Tibial artery (tissue), 4 donors: ENCODE results near the gene PRR5L.

ENCODE experiments used
- DNase-seq, 2 donors: peaks; one replicate each; pipeline ENCODE4 v3.0.0-alpha.2; 2019
- H3K27ac ChIP-seq, 2 donors: fragments of 200-600 bp; sonication (generic) in 1 of 2; 1 replicate in 1 of 2; 2 replicates in 1 of 2; pipeline ENCODE4 v1.5.1; 2018 to 2019; ENCODE audit warnings: mild to moderate bottlenecking in 1 of 2
- H3K27me3 ChIP-seq, 2 donors: fragments of 200-600 bp; sonication (generic) in 1 of 2; one replicate each; pipeline versions ENCODE4 v1.5.1 to v1.6.0; 2016 to 2019
- H3K36me3 ChIP-seq, 3 donors: fragments of 200-600 bp; sonication (generic) in 2 of 3; one replicate each; pipeline ENCODE4 v1.5.1; 2016 to 2019; ENCODE audit warnings: mild to moderate bottlenecking in 2 of 3
- H3K4me1 ChIP-seq, 4 donors: fragments of 200-600 bp; sonication (generic) in 2 of 4; 1 replicate in 3 of 4; 2 replicates in 1 of 4; pipeline ENCODE4 v1.5.1; 2016 to 2019
- H3K4me3 ChIP-seq, 2 donors: fragments of 200-600 bp; sonication (generic) in 1 of 2; 1 replicate in 1 of 2; 2 replicates in 1 of 2; pipeline ENCODE4 v1.5.1; 2018 to 2019; ENCODE audit warnings: mild to moderate bottlenecking in 2 of 2
- H3K9me3 ChIP-seq, 3 donors: fragments of 200-600 bp; sonication (generic) in 1 of 3; one replicate each; pipeline ENCODE4 v1.5.1; 2016 to 2019
- intact Hi-C: fragments of 100-400 bp; cut with DNase I; formaldehyde crosslinking; loops from one replicate; pipeline ENCODE4 v1.15.0; 2023; ENCODE audit warnings: low total_unique reads
- TF ChIP-seq, protein P1 (sequence below), 2 experiments: fragments of 200-600 bp in 1 of 2; fragments of 450-650 bp in 1 of 2; IDR thresholded peaks; one replicate each; pipeline ENCODE4 v1.5.1; 2017 to 2019; ENCODE audit warnings: antibody characterized with exemption in 2 of 2, mild to moderate bottlenecking in 1 of 2, moderate library complexity in 1 of 2

The PRR5L gene

DNA sequence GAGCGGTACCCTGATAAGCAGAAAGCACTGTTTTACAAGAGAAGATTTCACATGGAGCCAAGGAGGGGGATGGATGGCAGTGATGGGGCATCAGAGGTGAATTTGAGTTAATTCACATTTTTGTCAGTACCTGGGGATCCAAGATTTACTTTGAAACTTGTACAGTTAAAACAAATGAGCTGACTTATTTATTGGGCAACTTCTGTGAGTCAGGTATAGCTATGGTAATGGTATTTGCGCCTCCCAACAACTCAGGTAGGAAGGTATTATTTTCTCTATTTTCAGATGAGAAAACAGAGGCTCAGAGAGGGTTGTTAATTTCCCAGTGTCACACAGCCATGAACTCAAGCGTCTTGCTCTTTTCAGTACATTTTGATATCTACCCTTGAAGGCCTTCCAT lies 83.6 kb downstream of the PRR5L start:
- Histone ChIP-seq H3K36me3 (no peaks in the 10 kb centered on the region), H3K4me1 (peaks cover 0 to 25% (median 23%) of the 10 kb centered on the region in 4 donors), H3K27ac (no peak overlapping the region), H3K4me3 (no peak overlapping the region), H3K9me3 (no peaks in the 10 kb centered on the region), H3K27me3 (peaks cover 0 to 20% of the 10 kb centered on the region in 2 donors)
- intact Hi-C loops: no loop called here
- no peak for DNase-seq
- TF ChIP-seq, protein P1, sequence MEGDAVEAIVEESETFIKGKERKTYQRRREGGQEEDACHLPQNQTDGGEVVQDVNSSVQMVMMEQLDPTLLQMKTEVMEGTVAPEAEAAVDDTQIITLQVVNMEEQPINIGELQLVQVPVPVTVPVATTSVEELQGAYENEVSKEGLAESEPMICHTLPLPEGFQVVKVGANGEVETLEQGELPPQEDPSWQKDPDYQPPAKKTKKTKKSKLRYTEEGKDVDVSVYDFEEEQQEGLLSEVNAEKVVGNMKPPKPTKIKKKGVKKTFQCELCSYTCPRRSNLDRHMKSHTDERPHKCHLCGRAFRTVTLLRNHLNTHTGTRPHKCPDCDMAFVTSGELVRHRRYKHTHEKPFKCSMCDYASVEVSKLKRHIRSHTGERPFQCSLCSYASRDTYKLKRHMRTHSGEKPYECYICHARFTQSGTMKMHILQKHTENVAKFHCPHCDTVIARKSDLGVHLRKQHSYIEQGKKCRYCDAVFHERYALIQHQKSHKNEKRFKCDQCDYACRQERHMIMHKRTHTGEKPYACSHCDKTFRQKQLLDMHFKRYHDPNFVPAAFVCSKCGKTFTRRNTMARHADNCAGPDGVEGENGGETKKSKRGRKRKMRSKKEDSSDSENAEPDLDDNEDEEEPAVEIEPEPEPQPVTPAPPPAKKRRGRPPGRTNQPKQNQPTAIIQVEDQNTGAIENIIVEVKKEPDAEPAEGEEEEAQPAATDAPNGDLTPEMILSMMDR (IDR thresholded peaks at IDR 0.05): no peak

DNA sequence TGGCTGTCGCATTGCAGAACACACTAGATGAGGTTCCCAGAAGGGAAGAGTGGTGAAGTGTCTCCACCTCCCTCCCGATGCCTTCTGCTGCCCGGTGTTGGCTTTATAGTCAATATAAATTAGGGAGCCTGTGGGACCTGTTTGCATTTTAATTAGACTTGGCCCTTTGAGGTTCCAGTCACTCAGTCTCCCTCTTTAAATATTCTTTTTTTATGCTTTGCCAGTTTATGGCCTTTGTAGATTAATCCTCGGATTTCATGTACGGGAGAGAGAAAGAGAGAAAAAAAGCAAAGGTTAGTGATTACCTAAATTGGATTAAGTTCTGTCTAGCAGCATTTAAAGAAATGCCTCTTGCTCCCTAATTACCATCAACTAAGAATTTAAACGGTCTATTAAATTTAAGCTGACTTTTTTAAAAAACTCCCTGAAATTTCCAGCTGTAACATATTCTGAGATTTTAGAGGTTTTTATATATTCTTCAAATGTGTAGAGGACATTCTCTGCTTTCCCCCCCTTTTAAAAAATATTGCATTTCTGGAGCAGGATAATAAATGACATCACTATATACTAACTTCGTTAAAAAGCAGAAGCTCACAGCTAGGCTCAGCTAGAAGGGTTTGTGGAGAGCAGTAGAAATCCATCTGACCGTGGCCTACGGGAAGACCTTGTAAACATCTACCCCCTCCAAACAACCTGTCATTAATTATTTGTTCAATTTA lies 84.4 kb downstream of the PRR5L start:
- H3K4me3 ChIP-seq: no peak overlapping the region

DNA sequence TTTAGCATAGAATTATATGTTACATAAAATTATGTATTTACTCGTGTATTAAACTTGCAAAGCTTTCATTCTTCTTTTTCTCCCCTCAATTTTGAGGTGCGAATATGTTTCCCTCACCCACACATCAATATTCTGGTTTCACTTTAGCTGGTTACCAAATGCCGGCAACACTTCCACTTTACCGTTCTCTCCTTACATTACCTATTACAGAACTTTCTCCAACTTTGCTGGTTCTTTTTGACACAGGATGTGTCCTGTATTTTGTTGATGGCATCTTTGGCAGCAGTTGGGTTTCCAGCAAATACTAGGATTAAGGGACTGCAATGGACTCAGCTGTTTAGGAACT lies 84.9 kb downstream of the PRR5L start:
- Histone ChIP-seq H3K4me3 (no peak overlapping the region), H3K4me1 (peaks cover 0 to 23% (median 20%) of the 10 kb centered on the region in 4 donors), H3K36me3 (no peaks in the 10 kb centered on the region), H3K9me3 (no peaks in the 10 kb centered on the region), H3K27ac (no peak overlapping the region), H3K27me3 (peaks cover 0 to 20% of the 10 kb centered on the region in 2 donors)
- intact Hi-C loops: no loop called here
- TF ChIP-seq, protein P1 (IDR thresholded peaks at IDR 0.05): no peak
- no peak for DNase-seq

More for the DNA sequence above, 84.4 kb downstream of the PRR5L start:
- Histone ChIP-seq H3K4me1 (peaks cover 0 to 25% (median 23%) of the 10 kb centered on the region in 4 donors), H3K36me3 (no peaks in the 10 kb centered on the region), H3K9me3 (no peaks in the 10 kb centered on the region), H3K27ac (no peak overlapping the region), H3K27me3 (peaks cover 0 to 20% of the 10 kb centered on the region in 2 donors)
- intact Hi-C loops: no loop called here
- TF ChIP-seq, protein P1 (IDR thresholded peaks at IDR 0.05): no peak
- no peak for DNase-seq

DNA sequence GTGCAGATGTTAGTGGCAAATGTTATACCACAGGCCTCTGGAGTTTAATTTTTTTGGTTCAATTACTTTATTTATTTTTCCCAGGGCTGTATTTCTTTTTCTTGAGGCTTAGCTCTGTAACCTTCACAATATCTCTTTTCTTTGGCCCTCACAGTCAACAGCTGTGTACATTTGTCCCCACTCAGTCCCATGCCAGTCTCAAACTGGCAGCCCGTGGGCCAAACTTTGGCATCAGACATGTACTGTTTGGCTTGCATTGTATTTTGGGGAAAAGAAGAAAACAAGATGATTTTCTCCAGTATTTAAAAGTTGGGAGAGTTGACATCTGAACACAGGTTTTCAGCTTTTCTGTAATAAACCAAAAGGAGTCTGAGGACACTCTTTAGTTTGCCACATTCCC lies 87.1 kb downstream of the PRR5L start:
- no peak for DNase-seq
- intact Hi-C loops: no loop called here
- Histone ChIP-seq H3K36me3 (no peaks in the 10 kb centered on the region), H3K4me1 (peaks cover 0 to under 1% (median 0%) of the 10 kb centered on the region in 4 donors), H3K27ac (no peak overlapping the region), H3K4me3 (no peak overlapping the region), H3K27me3 (peaks cover 0 to under 1% of the 10 kb centered on the region in 2 donors), H3K9me3 (no peaks in the 10 kb centered on the region)
- TF ChIP-seq, protein P1 (IDR thresholded peaks at IDR 0.05): no peak

DNA sequence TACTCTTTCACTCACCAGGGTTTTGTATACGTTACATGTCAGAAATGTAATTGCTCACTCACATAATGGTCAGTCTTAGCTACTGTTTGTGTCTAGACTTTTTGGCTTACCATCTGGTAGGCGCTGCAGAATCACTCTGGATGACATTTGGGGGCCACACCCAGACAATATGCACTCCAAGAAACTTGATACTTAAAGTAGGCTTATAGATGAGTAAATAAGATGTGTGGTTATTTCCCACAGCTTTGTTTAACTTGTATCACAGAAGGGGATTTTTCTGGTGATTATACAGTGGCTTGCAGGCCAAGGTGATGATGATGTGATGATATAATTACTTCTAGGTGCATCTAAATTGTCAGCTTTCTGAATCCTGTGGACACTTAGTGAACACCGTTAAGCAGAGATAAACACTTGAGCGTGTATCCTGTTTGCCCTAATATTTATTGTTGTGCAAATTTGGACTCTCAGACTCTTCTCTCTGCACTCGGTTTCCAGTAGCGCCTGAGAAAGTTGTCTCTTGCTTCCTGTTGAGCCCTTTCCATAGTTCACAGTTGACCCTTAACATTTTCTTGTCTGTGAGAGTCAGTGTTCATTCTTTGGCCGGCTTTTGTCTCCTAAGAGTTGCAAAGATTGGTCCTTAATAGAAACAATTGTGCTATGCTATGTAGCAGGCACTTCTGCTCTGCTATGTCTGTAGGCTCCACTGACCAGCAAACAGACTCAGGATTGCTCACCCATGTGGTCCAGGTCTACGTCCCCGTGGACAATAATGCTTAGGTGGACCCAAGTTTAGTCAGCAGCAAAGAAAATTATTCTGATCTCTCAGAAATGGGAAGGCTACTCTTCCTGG lies 89.3 kb downstream of the PRR5L start:
- no peaks in the 10 kb centered on the region for H3K4me1 ChIP-seq
- TF ChIP-seq, protein P1 (IDR thresholded peaks at IDR 0.05): no peak
- no peaks in the 10 kb centered on the region for H3K9me3 ChIP-seq
- H3K4me3 ChIP-seq: no peak overlapping the region
- intact Hi-C loops: no loop called here
- no peaks in the 10 kb centered on the region for H3K27me3 ChIP-seq
- H3K36me3 ChIP-seq: no peaks in the 10 kb centered on the region
- no peak overlapping the region for H3K27ac ChIP-seq
- no peak for DNase-seq
